GM18870 (cell line): ENCODE data around the gene DBNDD1.

ENCODE experiments used
- ATAC-seq: cut with Tn5 transposase; IDR thresholded peaks from one replicate; pipeline ENCODE4 v1.9.1; 2021; ENCODE audit warnings: moderate library complexity; ENCODE audit not compliant: unreplicated experiment

DBNDD1 gene

GRCh38 chr16:89965447-89966225, 53.6 kb downstream of the DBNDD1 start:
- no peak for ATAC-seq

GRCh38 chr16:89964201-89964600, 55.1 kb downstream of the DBNDD1 start:
- ATAC-seq, result no peak

DNA sequence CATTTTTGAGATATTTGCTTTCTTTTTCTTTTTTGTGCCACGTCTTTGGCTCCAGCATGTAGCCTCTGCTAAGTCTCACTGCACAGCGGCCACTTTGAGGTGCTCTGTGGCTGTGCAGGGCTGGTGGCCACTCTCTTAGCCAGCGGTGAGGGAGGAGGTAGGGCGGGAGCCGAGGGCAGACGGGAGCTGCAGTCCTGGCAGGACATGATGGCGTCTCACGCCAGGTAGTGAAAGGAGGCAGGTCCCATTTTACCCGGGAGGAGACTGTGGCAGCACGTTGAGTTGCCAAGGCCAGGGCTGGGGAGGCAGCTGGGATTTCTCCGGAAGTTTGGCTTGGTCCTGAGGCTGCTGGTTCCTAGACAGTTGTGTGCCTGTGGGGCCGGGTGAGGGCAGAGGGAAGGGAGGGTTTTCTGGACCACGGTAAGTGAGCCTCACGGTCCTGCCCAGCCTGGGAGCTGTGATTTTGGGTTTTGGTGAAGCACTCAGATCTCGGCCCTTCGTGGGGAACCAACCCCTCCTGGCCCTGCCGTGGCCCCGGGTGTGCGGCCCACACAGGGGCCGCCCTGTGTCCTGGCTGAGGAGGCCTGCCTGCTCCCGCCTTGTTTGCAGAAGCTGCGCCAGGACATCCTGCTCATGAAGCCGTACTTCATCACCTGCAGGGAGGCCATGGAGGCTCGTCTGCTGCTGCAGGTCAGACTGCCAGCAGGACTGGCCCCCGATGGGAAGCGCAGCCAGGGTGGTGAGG, 56.3 kb downstream of the DBNDD1 start:
- no peak for ATAC-seq

DNA sequence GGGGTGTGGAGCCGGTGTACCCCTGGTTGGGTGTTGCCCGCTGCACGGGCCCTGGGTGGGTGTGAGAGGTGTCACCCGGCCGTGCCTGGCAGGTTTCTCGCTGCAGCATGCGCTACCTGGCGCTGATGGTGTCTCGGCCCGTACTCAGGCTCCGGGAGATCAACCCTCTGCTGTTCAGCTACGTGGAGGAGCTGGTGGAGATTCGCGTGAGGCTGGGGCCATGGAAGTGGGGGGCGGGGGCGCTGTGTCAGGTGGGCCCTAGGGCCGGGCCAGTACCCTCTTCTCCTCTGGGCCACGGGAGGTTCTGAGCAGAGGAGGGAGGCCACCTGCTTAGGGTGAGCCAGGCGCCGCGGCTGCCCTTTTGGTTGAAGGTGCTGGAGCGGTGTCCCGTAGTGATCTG, 57.3 kb downstream of the DBNDD1 start:
- ATAC-seq, result no peak

DNA sequence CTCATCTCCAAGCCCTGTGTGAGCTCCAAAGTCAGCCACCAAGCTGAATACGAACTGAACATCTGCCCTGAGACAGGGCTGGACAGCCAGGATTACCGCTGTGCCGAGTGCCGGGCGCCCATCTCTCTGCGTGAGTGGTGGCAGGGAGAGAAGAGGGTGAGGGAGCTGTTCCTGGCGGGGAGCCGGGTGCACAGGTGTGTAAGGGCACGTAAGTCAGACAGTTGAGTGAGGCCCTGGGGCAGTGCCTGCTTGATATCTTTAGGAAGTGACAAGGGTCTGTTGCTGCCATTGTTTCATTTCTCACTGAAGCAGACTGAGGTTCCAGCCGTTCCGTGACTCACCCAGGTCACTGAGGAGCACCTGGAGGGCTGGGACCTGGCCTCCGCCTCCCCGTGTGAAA, 58.3 kb downstream of the DBNDD1 start:
- ATAC-seq, result no peak

DNA sequence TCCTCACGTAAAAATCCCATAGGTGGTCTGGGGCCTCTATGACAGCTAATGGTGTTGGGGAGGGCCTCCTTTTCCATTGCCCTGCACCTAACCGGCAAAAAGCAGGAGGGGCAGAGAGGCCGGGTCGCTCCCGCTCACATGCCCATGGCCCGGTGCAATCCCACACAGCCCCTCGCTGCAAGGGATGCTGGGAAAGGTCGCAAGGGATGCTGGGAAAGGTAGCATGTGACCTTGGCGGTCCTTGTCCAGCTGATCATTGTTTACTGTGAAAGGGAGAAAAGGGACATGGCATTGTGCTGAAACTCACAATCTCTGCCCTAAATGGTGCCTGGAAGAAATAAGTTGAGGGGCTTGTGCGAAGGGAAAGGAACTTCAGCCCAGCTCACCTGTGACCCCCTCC, 60.7 kb downstream of the DBNDD1 start:
- no peak for ATAC-seq

- ATAC-seq, result no peak
Measured at GRCh38 chr16:89958068-89958467, 61.2 kb downstream of the DBNDD1 start.

GRCh38 chr16:89957216-89957785, 62.0 kb downstream of the DBNDD1 start:
- ATAC-seq, result no peak

- no peak for ATAC-seq
Measured at GRCh38 chr16:89956505-89957215, 62.6 kb downstream of the DBNDD1 start.

GRCh38 chr16:89955001-89955685, 64.1 kb downstream of the DBNDD1 start:
- no peak for ATAC-seq
